HepG2 (cell line): Measurements from ENCODE around the gene CCT8. TPM values are rescaled to one million over a fixed set of nuclear protein-coding genes. Genes with fewer than 3 reads are reported as not detected.

ENCODE experiments used
- ATAC-seq: fragments of 200-7000 bp; cut with Tn5 transposase; 3 replicates; pipeline ENCODE4 v1.9.1; 2020; ENCODE audit warnings: mild to moderate bottlenecking, moderate library complexity
- BruUV-seq: library from RNA; stranded (reverse); fragments of 400-500 nt; replicated peaks from 2 replicates; lab custom pipeline; 2021; lab: Mats Ljungman, UMichigan
- CTCF ChIA-PET: fragments of 300-600 bp; formaldehyde crosslinking; extraction: SDS; loops from one replicate; lab custom pipeline; 2021; ENCODE audit warnings: low total read pairs, inconsistent platforms, low intra/inter-chr PET ratio; lab: Yijun Ruan, JAX
- POLR2A ChIA-PET: fragments of 350-600 bp; sonication (Branson Sonifier 250); formaldehyde crosslinking; loops from one replicate; lab custom pipeline; 2020; ENCODE audit warnings: antibody characterized with exemption, inconsistent platforms; lab: Yijun Ruan, JAX
- DNase-seq: peaks from one replicate; pipeline ENCODE4 v3.0.0-alpha.2; 2015; ENCODE audit warnings: low spot score
- FAIRE-seq: peaks from 3 replicates; lab custom pipeline; 2011; peaks lifted over from hg19 to GRCh38; lab: Jason Lieb, UNC
- H2AFZ ChIP-seq: one replicate; pipeline ENCODE4 v1.6.1; 2011; ENCODE audit warnings: low read length, inconsistent platforms
- H3K27ac ChIP-seq: fragments of 300-600 bp; 3 replicates; pipeline ENCODE4 v1.8.0; 2011; ENCODE audit warnings: mixed run types, mild to moderate bottlenecking, mixed read lengths, low read length, inconsistent platforms; ENCODE audit not compliant: insufficient read depth; ENCODE audit errors: extremely low read length
- H3K27me3 ChIP-seq, 2 experiments: fragments of 200-600 bp in 1 of 2; 2 replicates in 1 of 2; 3 replicates in 1 of 2; pipeline versions ENCODE4 v1.6.0 to v1.8.0; 2011; ENCODE audit warnings: low read length in 2 of 2, mild to moderate bottlenecking in 2 of 2, moderate library complexity in 2 of 2, inconsistent platforms in 1 of 2; ENCODE audit not compliant: insufficient read depth in 2 of 2, control insufficient read depth in 1 of 2
- H3K36me3 ChIP-seq, 2 experiments: fragments of 200-600 bp in 1 of 2; replicated peaks in 1 of 2; 2 replicates in 1 of 2; 3 replicates in 1 of 2; pipeline versions ENCODE4 v1.5.1 to v1.8.0; 2011; ENCODE audit warnings: low read length in 2 of 2, inconsistent platforms in 1 of 2; ENCODE audit not compliant: insufficient read depth in 2 of 2, control insufficient read depth in 1 of 2
- H3K4me1 ChIP-seq: 2 replicates; pipeline ENCODE4 v1.5.1; 2012; ENCODE audit warnings: low read length, inconsistent platforms; ENCODE audit not compliant: insufficient read depth
- H3K4me2 ChIP-seq: 2 replicates; pipeline ENCODE4 v1.6.0; 2011; ENCODE audit warnings: low read depth, low read length, inconsistent platforms
- H3K4me3 ChIP-seq, 3 experiments: fragments of 200-600 bp in 1 of 3; sonication (generic), shearing (Covaris generic) in 1 of 3; replicated peaks in 1 of 3; 2 replicates each; pipeline ENCODE4 v1.5.1; 2011 to 2016; ENCODE audit warnings: low read length in 3 of 3, inconsistent platforms in 2 of 3, low read depth in 2 of 3, mild to moderate bottlenecking in 2 of 3, control low read depth in 1 of 3, mixed read lengths in 1 of 3; ENCODE audit not compliant: insufficient read depth in 1 of 3
- H3K79me2 ChIP-seq: one replicate; pipeline ENCODE4 v1.6.1; 2011; ENCODE audit warnings: low read length, inconsistent platforms; ENCODE audit not compliant: insufficient read depth
- H3K9ac ChIP-seq: 2 replicates; pipeline ENCODE4 v1.6.0; 2011; ENCODE audit warnings: mild to moderate bottlenecking, low read depth, low read length, inconsistent platforms; ENCODE audit not compliant: insufficient read depth
- H3K9me3 ChIP-seq: 2 replicates; pipeline ENCODE4 v1.5.1; 2012; ENCODE audit warnings: mild to moderate bottlenecking, low read length
- H4K20me1 ChIP-seq: 2 replicates; pipeline ENCODE4 v1.6.0; 2011; ENCODE audit warnings: inconsistent platforms, mild to moderate bottlenecking, low read length, moderate library complexity; ENCODE audit not compliant: insufficient read depth
- CCDC6 ChIP-seq: sonication (generic); formaldehyde crosslinking; IDR thresholded peaks from 2 replicates; pipeline ENCODE4 v1.8.1; 2022; ENCODE audit warnings: mild to moderate bottlenecking, missing genetic modification reagents, moderate library complexity
- HMG20B ChIP-seq: conservative IDR thresholded peaks from 2 replicates; pipeline ENCODE4 v1.6.1; 2016; ENCODE audit warnings: missing genetic modification reagents, missing compliant biosample characterization
- MED8 ChIP-seq: sonication (generic); formaldehyde crosslinking; IDR thresholded peaks from 2 replicates; pipeline ENCODE4 v1.8.1; 2023; ENCODE audit warnings: mild to moderate bottlenecking, missing genetic modification reagents; ENCODE audit not compliant: insufficient replicate concordance
- MTF1 ChIP-seq: sonication (generic); formaldehyde crosslinking; IDR thresholded peaks from 2 replicates; pipeline ENCODE4 v1.5.0; 2020; ENCODE audit warnings: missing genetic modification reagents
- PHF20 ChIP-seq: sonication (generic); formaldehyde crosslinking; IDR thresholded peaks from 2 replicates; pipeline ENCODE4 v1.5.0; 2020; ENCODE audit warnings: mild to moderate bottlenecking, missing genetic modification reagents
- SMYD3 ChIP-seq: sonication (generic); formaldehyde crosslinking; IDR thresholded peaks from 2 replicates; pipeline ENCODE4 v1.8.1; 2023; ENCODE audit warnings: mild to moderate bottlenecking, missing genetic modification reagents
- SNAPC2 ChIP-seq: sonication (generic); formaldehyde crosslinking; IDR thresholded peaks from 2 replicates; pipeline ENCODE4 v1.8.1; 2022; ENCODE audit warnings: mild to moderate bottlenecking, missing genetic modification reagents
- TEAD3 ChIP-seq: optimal IDR thresholded peaks from 2 replicates; pipeline ENCODE3; 2016; ENCODE audit warnings: borderline replicate concordance
- ZNF460 ChIP-seq: sonication (generic); formaldehyde crosslinking; IDR thresholded peaks from 2 replicates; pipeline ENCODE4 v1.5.1; 2020; ENCODE audit warnings: missing genetic modification reagents, mild to moderate bottlenecking, borderline replicate concordance
- WGBS: methylation state at CpG from one replicate; pipeline ENCODE4 v1.1.6; 2017; ENCODE audit warnings: low lambda C conversion rate; 5-methylcytosine and 5-hydroxymethylcytosine counted together
- in situ Hi-C: cut with HindIII; loops from 2 replicates; pipeline ENCODE4 v1.10.0; 2017; ENCODE audit warnings: low pct_unique_long_range_greater_than_20kb; ENCODE audit not compliant: extremely low pct_ligation_motif_present
- intact Hi-C: fragments of 100-400 bp; cut with micrococcal nuclease; formaldehyde crosslinking; loops from one replicate; pipeline ENCODE4 v1.10.0; 2022; ENCODE audit not compliant: unreplicated experiment
- polyA plus RNA-seq, 8 experiments: library from polyadenylated mRNA; depleted of rRNA in 3 of 8; stranded (reverse) in 7 of 8; unstranded in 1 of 8; fragments of >200 nt; fragmentation: Illumina TruSeq in 4 of 8; extraction: Trizol in 4 of 8; gene quantifications; 2 replicates each; pipeline versions ENCODE4 v1.2.1 to v1.2.3, GENCODE V29; 2011 to 2016; ENCODE audit warnings: low read depth in 4 of 8, missing spikeins in 1 of 8, mixed read lengths in 1 of 8; ENCODE audit not compliant: insufficient read depth in 1 of 8
- total RNA-seq, 5 experiments: library from RNA; depleted of rRNA; stranded (reverse); fragments of >200 nt; fragmentation: Illumina TruSeq; extraction: Trizol; gene quantifications; 2 replicates each; pipeline ENCODE4 v1.2.3, GENCODE V29; 2016; ENCODE audit warnings: low read depth in 1 of 5
- TF ChIP-seq, protein P1 (sequence below): sonication (generic); formaldehyde crosslinking; conservative IDR thresholded peaks from 2 replicates; pipeline ENCODE4 v1.8.1; 2023; ENCODE audit warnings: missing genetic modification reagents
- TF ChIP-seq, protein P2 (sequence below): IDR thresholded peaks from 2 replicates; pipeline ENCODE4 v1.6.1; 2018; ENCODE audit warnings: missing genetic modification reagents
- TF ChIP-seq, protein P3 (sequence below): sonication (generic); formaldehyde crosslinking; IDR thresholded peaks from 2 replicates; pipeline ENCODE4 v1.5.0; 2020; ENCODE audit warnings: missing genetic modification reagents

Gene CCT8
- total and polyA plus RNA-seq, 2 of the 13 experiments (the other 11 are each of a cell fraction or from before 2014, with no cell fraction given): 127 to 325 TPM

DNA sequence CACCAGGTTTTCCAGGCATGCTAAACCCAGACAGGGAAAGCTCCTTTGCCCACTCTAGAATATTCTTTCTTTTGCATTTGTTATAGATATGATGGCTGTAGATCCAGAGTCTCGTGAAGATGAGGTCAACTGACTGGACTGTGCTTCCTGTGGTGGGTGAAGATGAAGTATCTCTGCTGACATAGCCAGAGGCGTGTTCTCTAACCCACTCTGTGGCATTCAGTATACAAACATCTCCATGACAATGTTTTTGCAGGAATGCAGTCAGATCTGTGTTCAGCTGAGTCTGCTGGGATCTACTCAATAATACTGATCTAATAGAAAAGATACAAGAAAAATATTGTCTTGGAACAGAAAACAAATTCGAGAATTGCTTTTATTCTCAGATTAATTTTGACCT, 65.6 kb downstream of the CCT8 start:
- DNase-seq (no peak), FAIRE-seq (no peak), ATAC-seq (no peak)
- TSS peak; percentile 32 for BruUV-seq
- 81% methylated on average over 3 of the region's 3 CpGs for WGBS
- intact Hi-C loops (no loop called here), in situ Hi-C loops (no loop called here)
- Histone ChIP-seq H3K4me2 (no peak overlapping the region), H3K9ac (no peak overlapping the region), H3K4me1 (peaks cover 17% of the 10 kb centered on the region), H2AFZ (no peak overlapping the region), H3K27ac (no peak overlapping the region), H4K20me1 (no peaks in the 10 kb centered on the region), H3K36me3 (0 out of 5 replicates have a peak, but pooled peaks cover 0 to 6% of the 10 kb centered on the region in 2 experiments), H3K27me3 (no peaks in the 10 kb centered on the region), H3K79me2 (no peaks in the 10 kb centered on the region), H3K4me3 (no peak overlapping the region), H3K9me3 (no peaks in the 10 kb centered on the region)
- ChIA-PET POLR2A (interaction anchor here (0.8 kb wide), 1 partner anchor 11 kb away, joined by 3 read pairs; the partner anchor contains the start of gene RWDD2B), CTCF (no interaction called here)
- no peak for TF ChIP-seq ZNF460 (CRISPR knock-in tag)
- no peak for TF ChIP-seq MED8 (CRISPR knock-in tag)
- TF ChIP-seq, protein P1, sequence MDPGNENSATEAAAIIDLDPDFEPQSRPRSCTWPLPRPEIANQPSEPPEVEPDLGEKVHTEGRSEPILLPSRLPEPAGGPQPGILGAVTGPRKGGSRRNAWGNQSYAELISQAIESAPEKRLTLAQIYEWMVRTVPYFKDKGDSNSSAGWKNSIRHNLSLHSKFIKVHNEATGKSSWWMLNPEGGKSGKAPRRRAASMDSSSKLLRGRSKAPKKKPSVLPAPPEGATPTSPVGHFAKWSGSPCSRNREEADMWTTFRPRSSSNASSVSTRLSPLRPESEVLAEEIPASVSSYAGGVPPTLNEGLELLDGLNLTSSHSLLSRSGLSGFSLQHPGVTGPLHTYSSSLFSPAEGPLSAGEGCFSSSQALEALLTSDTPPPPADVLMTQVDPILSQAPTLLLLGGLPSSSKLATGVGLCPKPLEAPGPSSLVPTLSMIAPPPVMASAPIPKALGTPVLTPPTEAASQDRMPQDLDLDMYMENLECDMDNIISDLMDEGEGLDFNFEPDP: no peak
- TF ChIP-seq, protein P2, sequence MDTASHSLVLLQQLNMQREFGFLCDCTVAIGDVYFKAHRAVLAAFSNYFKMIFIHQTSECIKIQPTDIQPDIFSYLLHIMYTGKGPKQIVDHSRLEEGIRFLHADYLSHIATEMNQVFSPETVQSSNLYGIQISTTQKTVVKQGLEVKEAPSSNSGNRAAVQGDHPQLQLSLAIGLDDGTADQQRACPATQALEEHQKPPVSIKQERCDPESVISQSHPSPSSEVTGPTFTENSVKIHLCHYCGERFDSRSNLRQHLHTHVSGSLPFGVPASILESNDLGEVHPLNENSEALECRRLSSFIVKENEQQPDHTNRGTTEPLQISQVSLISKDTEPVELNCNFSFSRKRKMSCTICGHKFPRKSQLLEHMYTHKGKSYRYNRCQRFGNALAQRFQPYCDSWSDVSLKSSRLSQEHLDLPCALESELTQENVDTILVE (CRISPR knock-in tag): no peak
- TF ChIP-seq CCDC6 (CRISPR knock-in tag): no peak
- no peak for TF ChIP-seq SMYD3 (CRISPR knock-in tag)
- no peak for TF ChIP-seq PHF20 (CRISPR knock-in tag)
- TF ChIP-seq TEAD3: no peak
- TF ChIP-seq MTF1: no peak
- TF ChIP-seq SNAPC2 (CRISPR knock-in tag): no peak
- TF ChIP-seq, protein P3, sequence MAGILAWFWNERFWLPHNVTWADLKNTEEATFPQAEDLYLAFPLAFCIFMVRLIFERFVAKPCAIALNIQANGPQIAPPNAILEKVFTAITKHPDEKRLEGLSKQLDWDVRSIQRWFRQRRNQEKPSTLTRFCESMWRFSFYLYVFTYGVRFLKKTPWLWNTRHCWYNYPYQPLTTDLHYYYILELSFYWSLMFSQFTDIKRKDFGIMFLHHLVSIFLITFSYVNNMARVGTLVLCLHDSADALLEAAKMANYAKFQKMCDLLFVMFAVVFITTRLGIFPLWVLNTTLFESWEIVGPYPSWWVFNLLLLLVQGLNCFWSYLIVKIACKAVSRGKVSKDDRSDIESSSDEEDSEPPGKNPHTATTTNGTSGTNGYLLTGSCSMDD (CRISPR knock-in tag): no peak
- TF ChIP-seq HMG20B (CRISPR knock-in tag): no peak
